ENCODE data around the gene NUTF2.
A peak's percentile ranks its signal among the peaks of the same experiment; 100 is the strongest.
"Not testable (repeated sequence)": the region's sequence is repeated elsewhere in the genome, so short reads cannot be mapped to it uniquely, and the experiment has no call there.

NUTF2 gene

DNA sequence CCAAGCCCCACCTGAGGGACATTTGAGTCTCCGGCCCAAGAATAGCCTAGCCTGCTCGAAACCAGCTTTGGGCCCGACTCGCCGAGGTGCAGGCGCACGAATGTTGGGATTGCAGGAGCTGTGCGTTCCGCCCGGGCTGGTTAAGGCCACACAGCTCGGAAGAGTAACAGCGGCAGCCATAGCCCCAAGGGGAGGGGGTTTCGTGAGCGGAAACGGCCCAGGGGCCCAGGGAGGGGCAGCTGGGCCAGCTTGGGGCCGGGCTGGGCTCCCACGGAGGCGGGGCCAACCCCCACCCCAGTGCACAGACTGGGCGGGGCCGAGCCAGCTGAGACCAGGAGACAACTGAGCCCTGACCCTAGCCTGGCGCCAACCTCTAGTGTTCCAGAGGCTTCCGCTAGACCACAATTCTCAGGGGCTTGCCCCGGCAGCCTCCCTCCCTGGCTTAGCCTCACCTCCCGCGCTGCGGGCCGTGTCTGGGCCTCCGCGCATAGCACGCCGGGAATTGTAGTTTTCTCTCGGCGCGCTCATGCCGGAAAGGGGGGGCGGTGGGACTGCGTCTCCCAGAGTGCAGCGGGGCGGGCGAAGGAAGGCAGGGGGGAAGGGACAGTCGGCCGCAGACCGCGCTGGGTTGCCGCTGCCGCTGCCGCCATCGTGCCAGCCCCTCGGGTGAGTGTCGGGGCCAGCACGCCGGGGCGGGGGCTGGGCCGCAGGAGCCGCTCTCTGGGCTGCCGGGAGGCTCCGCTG, at the start of gene NUTF2:
Gene NUTF2 (plus strand): TSS at position 614 of the 744 bp plus-strand sequence. CDS start 18,198 bp downstream, outside the sequence.
- DNase-seq = peak; percentile 96

DNA sequence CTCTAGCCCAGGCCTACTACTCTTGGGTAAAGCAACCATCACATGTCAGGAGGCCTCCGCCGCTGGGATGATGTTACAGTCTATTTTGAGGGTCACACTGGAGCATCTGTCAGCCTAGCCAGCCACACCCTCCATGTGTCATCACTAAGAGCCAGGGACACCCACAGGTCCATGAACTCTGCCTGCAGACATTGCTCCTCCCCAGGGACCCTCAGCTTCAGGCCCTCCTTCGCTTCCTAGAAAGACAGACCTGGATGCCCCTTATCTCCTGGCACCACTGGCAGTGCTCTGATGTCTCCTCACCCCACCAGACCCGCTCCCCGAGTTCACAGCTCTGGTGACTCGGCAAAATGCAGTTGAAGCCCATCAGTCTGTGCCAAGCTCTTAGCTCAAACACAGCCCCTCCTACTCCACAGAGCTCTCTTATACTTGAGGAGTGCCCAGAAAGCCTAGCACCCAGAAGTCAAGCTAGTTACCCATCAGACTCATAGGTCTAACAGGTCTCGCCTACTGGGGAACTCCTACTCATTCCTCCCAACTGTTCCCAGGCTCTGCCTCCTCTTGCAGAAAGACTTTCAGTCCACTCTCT, 46.3 kb upstream of the NUTF2 start:
- DNase-seq = no peak

DNA sequence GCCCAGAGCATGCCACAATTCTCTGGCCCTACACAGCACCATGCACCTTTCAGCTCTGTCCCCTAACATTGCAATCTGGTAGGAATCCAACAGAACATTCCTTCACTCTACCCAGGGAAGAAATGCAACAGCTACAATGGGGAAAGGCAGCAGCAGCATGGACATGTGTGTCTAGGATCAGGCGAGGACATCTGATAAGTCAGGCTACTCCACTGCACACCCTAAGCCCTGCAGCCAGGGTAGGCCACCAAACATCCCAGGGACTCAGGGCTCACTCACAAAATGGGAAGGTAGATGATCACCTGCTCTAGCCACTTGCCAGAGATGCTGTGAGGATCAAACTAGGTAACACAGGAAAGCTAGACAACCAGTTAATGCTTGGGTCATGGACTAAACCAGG, 45.5 kb upstream of the NUTF2 start:
- no peak for DNase-seq

DNA sequence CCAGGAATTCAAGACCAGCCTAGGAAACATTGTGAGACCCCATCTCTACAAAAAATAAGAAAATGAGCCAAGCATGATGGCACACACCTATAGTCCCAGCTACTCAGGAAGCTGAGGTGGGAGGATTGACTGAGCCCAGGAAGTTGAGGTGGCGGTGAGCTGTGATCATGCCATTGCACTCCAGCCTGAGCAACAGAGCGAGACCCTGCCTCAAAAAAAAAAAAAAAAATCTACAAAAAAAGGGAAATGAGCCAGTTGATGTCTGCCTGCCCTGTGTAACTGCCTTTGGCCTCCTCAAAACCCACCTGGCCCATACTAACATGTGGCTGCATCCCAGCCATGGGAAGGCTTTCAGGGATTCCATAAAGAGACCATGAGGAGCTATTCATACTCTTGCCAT, 44.9 kb upstream of the NUTF2 start:
- peak; percentile 53 for DNase-seq

DNA sequence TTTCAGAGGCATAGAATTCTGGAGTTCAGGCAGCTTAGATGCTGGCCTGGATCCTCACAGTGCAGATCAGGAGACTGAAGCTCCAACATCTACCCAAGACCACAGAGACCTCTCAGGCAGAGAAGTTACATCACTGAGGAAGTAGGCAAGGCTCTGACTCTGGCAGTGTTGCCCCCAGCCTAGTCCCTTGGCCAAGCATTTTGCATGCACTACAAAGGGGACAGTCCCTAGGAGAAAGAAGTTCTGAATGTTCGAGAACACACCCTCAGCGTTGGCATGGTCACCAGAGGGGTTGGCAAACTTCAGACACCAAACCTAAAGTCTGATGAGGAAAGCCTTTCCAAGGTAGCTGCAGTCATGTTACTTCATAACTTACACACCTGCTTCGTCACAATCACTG, 42.8 kb upstream of the NUTF2 start:
- no peak for DNase-seq

DNA sequence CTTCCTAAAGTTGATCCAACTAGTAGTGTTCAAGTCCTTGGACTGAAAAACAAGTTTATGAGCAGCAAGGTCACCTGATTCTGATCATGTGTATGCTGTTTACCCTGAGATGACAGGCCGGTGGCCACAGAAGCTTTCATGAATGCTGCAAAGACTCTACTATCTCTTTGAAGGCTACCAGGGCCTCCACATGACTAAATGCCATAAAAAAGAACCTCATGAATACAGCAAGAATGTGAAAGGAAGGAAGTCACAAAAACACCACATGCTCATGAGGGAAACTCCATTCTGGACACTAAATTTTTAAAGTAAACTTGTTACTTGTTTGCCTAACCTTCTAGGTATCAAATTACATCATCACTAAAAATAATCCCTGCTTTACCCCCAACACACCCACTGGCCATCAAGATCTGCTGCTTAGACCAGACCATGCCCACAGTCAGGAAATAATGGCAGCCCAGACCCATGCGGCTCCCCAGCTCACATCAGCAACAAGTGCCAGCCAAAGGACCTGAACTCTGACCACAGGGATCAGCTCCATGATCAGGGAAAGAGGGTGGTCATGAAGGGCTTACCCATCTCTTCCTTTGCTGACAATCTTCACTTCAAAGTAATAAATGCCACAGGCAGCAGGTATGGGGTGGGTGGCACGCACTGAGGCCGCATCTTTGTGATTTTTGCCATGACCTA, 41.7 kb upstream of the NUTF2 start:
- DNase-seq = no peak

DNA sequence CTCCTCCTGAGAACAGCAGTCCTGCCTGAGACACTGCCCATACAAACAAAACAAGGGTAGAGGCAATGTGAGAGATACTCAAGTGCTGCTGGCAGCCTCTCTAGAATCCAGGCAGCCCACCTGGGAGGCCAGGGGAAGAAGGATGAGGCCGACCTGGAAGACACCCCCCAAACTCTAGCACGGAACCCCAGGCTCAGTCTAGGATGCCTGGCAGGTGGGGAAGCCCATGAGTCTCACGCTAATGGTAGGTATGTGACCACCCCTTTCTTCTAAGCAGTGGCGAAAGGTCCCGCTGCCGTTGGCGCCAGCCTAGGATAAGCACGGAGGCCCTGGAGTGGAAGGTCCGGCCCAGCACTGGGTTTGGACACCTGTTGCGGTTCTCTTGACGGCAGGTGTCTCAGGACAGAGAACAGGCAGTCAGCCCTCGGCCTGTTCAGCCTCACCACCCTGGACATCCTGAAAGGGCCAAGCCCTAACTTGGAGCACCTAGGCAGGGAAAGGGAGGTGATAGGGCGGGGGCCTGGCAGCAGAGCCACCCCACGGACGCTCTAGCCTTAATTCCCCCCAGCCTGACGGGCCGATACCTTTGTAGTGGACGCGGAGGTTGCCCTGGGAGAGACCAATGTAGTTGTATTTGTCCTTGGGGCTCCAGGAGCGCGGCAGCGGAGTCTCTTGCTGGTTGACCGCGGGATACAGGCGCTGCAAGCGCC, 40.9 kb upstream of the NUTF2 start:
- no peak for DNase-seq

DNA sequence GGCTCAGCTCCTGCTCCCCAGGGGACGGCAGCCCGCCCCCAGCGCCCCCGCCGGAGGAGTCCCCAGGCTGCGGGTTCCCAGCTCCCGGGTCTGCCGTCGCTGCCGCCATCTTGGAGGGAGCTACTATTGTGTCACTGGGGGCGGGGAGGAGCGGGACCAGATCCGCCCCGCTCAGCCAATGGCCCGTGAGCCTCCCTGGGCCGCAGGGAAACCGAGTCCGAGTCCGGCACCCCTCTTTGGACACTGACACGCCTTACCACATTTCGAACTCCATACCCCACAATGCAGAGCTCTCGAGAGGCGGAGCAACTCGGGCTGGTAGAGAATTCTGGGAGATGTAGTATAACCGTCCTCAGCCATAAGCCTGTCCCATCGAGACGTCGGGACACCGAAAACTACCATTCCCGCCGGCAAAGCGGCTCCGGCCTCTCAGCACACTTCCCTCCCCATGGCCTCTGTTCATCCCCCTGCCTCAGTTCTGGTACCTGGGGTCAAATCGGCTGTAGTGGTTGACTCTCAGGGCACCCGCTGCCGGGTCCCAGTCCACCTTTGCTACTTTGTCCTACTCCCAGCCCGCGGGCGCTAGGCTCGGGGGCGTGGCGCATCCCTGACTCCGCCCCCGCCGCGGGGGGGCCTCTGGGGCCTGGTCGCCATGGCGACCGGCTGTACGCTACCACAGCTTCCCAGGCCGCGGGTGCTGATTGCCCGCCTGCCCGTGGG, 40.1 kb upstream of the NUTF2 start, which contains the start of the genes RANBP10 and TSNAXIP1:
Gene RANBP10 (minus strand): TSS at position 133 of the 720 bp plus-strand sequence. CDS start 24 bp downstream, at position 109.
Gene TSNAXIP1 (plus strand): TSS at position 462 of the 720 bp plus-strand sequence. CDS start 261 bp downstream, outside the sequence.
- peak; percentile 99 for DNase-seq

DNA sequence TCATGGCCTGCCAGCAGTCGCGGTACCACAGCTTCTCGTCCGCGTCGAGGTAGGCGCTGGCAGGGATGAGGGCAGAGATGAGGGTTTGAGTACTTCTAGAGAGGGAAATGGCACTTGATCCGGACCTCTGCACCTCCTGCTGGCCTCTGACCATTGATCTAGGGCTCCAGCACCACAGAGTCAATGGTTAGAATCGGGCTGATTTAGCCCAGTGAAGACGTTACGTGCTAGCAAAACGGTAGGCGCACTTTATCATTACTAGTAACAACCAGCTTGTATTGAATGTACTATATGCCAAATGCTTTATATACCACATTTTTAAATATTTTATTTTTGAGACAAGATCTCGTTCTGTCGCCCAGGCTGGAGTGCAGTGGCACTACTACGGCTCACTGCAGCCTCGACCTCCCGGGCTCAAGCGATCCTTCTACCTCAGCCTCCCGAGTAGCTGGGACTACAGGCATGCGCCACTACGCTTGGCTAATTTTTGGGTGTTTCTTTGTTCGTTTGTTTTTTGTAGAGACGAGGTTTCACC, 39.5 kb upstream of the NUTF2 start:
- DNase-seq = no peak

DNA sequence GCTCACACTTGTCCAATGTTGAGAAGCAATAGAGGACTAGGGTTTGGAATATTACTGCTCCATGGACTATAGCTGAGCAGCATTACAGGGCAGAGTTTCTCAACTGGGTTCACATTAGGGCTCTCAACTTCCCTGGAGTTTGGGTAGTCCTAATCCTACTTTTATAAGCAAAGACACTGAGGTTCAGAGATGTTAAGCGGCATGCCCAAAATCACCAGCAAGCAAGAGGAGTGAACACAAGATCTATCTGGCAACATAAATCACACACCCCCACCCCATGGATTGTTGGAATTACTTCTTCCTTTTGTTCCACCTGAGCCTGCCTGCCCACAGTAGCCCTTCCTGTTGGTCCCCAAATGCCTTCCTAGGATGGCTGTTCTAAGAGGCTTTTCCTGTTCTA, 34.8 kb upstream of the NUTF2 start:
- DNase-seq = no peak

DNA sequence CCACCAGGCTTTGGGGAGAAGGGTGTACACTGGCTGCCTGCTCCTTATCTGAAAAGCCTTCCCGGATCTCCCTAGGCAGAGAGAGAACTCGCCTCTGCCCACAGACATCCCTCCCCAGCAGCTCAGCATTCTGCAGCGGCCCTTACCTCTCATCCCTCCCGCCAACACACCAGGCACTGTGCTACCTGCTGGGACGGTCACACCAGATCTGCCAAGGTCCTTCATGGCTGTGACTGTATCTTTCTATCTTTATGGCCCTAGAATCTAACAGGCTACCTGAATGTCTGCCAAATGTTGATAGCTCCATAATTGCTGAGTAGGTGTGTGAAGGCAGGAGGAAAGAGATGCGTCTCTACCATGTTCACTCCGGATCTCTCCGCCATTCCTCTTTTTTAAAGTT, 32.2 kb upstream of the NUTF2 start:
- DNase-seq = no peak

DNA sequence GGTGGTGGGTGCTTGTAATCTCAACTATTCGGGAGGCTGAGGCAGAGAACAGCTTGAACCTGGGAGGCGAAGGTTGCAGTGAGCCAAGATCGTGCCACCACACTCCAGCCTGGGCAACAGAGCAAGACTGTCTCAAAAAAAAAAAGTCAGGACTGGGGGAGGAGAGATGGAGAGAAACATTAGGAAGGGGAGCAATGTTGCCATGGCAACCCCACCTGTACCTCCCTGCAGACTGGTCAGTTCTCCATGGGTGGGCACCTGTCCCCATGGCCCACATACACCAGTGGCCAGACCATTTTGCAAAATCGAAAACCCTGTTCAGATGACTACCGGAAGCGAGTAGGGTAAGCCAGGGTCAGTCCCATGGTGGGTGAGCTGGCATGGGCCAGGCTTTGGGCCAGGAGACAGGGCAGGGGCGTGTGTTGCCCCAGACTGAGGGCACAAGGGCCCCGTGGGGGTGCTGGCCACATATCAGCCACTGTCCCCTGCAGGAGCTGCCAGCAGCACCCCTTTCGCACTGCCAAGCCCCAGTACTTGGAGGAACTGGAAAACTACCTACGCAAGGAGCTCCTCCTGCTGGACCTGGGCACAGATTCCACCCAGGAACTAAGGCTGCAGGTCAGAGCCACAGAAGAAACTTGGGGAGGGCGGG, 26.0 kb upstream of the NUTF2 start:
- no peak for DNase-seq

DNA sequence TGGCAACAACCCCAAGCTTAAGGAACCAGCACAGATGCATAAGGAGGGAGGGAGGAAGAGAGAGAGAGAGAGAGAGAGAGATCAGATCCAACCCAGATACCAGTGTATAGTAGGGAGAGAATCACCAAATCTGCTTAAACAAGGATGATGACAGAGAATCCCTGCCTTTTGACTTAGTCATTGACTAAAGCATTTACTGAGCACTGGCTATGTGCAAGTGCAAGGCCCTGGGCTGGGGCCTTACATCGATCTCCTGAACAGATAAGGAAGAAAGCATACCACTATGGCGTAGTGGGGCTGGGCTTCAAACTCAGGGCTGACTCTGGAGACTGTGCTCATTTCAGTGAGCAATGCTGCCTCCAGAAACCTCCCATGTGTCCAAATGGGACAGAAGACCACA, 24.2 kb upstream of the NUTF2 start:
- no peak for DNase-seq

DNA sequence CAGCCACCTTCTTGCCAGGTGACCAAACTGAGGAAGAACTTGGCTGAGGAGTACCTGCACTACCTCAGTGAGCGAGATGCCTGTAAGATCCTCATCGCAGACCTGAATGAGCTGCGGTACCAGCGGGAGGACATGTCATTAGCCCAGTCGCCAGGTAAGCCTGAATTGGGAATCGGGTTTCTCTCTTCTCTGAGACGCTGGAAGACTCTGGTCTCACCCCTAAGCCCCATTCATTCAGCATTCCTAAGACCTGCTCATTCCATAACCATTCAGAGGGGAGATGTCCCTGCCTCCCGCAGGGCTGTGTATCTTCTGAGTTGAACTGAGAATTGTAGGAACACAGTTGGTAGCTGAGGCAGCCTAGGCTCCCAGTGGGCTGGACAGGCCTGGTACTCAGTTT, 21.6 kb upstream of the NUTF2 start:
- no peak for DNase-seq

DNA sequence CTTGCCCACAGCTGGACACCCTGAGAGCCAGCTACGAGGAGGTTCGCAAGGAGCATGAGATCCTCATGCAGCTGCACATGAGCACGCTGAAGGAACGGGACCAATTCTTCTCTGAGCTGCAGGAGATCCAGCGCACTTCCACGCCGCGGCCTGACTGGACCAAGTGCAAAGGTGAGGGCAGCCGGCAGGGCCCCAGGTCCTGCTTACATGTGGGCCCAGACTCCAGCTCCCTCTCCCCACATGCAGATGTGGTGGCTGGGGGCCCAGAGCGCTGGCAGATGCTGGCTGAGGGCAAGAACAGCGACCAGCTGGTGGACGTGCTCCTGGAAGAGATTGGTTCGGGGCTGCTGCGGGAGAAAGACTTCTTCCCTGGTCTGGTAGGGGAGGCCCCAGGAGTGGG, 20.8 kb upstream of the NUTF2 start:
- DNase-seq = no peak

DNA sequence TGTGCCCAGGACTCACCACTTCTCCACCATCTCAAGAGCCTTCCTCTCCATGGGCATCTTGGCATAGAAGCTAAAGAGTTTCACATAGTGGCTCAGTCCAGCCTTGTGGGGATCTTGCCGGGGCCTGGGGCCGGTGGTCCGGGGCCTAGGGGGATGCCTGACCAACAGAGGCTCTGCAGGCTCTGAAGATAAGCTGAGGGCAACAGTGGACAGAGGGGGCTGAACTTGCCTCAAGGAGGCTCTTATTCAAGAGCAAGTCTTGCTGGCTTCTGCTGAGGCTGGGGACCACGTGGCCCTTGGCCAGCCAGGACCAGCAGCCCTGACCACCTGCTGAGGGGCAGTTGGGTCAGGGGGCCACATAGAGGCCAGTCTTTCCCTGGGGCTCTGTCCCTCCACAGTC, 18.1 kb upstream of the NUTF2 start:
- no peak for DNase-seq

DNA sequence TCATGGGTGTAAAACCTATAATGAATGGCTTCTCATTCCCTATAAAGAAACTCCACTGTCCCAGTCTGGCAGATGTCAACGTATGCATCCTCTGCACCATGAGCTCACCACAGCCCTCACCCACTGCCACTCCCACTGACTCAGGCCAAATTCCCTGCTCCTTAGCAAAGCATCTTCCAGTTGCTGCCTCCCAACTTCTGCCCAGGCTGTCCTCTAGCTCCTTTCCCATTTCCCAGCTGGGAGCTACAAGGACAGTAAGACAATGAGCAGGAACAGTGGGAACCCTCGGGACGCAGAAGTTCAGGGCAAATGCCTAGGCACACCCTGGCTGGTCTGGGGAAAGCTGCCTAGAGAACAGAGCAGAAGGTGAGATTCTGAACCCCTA, 13.7 kb upstream of the NUTF2 start:
- DNase-seq = no peak

DNA sequence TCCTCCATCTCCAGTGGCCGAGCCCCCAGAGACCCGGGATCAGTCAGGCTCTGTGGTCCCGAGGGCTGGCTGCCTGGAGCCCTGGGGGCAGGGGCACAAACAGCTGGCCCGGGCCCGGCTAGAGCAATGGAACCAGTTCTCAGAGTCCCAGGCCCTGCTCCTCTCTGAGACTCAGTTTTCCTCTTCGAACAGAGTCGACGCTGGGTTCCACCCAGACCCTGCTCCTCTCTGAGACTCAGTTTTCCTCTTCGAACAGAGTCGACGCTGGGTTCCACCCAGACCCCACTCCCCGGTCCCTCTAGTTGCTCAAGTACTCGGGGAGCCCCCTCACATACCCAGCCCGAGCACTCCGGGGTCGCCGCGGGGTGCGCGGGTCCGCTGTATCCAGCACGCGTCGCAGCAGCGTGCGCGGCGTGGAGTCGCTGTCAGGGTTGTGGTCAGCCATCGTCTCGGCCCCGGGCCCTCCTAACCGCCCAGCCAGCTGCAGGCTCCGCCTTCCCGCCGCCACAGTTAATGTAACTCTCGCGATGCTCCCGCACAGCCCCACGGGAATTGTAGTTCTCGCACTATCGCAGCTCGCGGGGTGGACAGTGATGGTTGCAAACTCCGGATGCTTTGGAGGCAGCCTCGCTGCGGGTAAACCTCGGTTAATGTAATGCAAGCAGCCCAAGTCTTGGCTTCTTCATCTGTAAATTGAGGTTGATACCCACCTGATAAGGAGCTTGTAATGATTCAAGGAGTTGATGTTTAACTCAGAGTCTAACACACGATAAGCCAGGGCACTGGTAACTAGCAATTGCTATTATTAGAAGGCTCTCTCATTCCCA, 13.1 kb upstream of the NUTF2 start:
- DNase-seq = peak; percentile 95

DNA sequence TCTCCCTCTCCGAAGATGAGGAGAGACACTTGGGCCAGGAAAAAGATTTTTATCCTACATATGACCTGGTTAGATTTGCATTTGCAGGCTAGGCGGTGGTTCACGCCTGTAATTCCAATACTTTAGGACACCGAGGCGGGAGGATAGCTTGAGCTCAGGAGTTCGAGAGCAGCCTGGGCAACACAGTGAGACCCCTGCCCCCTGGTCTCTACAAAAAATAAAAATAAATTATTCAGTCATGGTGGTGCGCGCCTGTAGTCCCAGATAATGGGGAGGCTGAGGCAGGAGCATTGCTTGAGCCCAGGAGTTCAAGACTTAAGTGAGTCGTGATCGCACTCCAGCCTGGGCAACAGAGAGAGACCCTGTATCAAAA, 12.5 kb upstream of the NUTF2 start:
- DNase-seq = no peak

DNA sequence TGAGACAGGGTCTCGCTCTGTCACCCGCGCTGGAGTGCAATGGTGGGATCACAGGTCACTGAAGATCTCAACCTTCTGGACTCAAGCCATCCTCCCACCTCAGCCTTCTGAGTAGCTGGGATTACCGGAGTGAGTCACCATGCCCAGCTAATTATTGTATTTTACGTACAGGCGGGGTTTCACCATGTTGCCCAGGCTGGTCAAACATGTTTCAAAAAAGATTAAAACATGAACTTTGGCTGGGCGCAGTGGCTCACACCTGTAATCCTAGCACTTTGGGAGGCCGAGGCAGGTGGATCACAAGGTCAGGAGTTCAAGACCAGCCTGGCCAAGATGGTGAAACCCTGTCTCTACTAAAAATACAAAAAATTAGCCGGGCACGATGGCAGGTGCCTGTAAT, 9.5 kb upstream of the NUTF2 start:
- DNase-seq = not testable (repeated sequence)

DNA sequence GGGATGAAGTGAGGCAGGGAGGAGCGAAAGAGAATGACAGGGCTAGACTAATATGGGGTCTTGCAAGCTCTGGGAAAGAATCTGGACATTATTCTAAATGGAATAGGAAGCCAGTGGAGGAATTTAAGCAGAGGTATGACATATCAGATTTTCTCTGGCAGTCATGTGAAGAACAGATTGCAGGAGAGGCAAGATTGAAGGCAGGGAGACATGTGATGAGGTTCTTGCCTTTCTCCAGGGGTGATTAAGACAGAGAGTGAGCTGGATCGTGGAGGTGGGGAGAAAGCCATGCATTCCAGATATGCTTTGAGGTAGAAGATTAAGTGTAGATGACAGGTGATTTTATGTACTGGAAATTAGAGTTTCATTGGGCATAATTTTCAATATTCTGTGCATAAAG, 8.9 kb upstream of the NUTF2 start:
- DNase-seq = no peak

Measured in CD4-positive, alpha-beta T cell treated with Interleukin-21 for 1 hour (primary cell).